HG03442 (cell line): ENCODE results near the gene ENTHD1.

Source experiments
- ATAC-seq: cut with Tn5 transposase; IDR thresholded peaks from one replicate; pipeline ENCODE4 v1.9.1; 2021; ENCODE audit warnings: mild to moderate bottlenecking, moderate library complexity; ENCODE audit not compliant: unreplicated experiment

ENTHD1 gene

GRCh38 chr22:39718921-39719475 is 174.6 kb downstream of the ENTHD1 start:
- no peak for ATAC-seq

DNA sequence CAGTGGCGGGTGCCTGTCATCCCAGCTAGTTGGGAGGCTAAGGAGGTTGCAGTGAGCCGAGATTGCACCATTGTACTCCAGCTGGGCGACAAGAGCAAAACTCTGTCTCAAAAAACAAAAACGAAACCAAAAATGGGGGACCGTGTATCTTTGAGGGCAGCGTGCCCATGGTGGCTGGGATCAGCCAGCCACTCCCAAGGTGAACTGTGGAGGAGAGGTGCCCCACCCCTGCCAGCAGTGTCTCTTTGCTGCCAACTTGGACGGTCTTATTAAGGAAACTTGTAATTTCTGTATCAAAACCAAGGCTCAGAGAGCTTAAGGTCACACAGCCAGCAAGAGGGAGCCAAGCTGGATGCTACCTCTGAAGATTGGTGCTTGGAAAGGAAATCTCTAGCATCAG is 175.4 kb downstream of the ENTHD1 start:
- ATAC-seq = no peak

GRCh38 chr22:39717099-39717498 is 176.5 kb downstream of the ENTHD1 start:
- no peak for ATAC-seq

- no peak for ATAC-seq
These were observed 177.0 kb downstream of the ENTHD1 start for GRCh38 chr22:39716534-39716933.

DNA sequence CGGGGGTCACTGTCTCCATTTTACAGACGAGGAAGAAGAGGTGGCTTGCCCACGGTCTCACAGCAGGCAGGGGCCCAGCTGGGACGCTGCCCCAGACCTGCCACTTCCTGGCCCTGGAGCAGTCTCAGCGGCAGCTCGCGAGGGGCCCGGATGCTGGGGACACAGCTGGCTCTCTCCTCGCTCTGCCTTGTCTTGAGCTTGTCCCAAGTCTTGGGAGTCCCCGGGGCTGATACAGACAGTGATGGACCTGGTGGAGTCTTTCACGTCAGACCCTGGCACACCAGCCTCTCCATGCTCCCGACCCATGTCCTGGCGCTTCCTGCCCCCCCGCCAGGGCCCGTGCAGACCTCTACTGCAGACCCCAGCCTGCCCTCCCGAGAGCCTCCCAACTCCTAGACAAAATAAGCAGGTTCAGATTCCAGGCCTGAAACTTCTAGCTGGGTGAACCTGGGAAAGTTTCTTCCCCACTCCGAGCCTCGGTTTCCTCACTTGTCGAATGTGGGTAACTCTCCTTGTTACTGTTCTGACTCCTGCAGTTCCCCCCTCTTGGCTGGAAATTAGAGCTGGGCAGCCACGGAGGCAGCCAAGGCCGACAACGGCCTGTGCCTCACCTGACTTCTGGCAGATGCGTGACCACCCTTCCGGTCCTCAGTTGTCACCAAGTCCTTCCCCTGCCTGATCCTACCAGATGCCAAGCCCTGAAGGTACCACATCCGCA is 177.6 kb downstream of the ENTHD1 start:
- no peak for ATAC-seq

DNA sequence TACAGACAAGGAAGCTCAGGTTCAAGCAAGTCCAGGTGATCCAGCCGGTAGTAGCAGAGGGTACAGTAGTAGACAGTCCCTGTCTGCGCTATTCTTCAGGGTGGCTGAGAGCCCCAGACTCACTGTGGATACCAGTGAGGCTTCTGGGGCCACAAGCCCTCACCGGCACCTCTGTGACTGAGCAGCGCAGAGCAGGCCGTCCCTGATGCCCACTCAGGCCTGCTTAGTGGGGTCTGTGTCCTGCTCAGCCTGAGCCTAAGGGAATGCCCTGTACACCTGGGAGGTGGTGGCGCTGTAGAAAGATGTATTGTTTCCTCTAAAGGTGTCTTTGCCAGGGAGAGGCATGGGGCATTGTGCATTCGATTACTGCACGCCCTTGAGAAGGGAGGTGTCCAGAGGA is 179.2 kb downstream of the ENTHD1 start:
- no peak for ATAC-seq

- ATAC-seq = no peak
These were observed 179.7 kb downstream of the ENTHD1 start for GRCh38 chr22:39713799-39714290.

- no peak for ATAC-seq
These were observed 180.6 kb downstream of the ENTHD1 start for GRCh38 chr22:39712751-39713525.

DNA sequence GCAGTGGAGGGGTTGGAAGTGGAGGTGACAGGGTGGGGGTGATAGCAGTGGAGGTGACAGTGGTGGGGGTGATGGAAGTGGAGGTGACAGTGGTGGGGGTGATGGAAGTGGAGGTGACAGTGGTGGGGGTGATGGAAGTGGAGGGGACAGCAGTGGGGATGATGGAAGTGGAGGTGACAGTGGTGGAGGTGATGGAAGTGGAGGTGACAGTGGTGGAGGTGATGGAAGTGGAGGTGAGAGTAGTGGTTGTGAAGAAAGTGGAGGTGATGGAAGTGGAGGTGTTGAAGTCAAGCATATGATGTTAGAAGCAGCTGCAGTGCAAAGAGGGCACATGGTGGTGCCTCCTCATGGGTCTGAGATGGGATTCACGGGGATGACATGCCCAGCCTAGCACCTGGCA is 181.5 kb downstream of the ENTHD1 start:
- no peak for ATAC-seq

DNA sequence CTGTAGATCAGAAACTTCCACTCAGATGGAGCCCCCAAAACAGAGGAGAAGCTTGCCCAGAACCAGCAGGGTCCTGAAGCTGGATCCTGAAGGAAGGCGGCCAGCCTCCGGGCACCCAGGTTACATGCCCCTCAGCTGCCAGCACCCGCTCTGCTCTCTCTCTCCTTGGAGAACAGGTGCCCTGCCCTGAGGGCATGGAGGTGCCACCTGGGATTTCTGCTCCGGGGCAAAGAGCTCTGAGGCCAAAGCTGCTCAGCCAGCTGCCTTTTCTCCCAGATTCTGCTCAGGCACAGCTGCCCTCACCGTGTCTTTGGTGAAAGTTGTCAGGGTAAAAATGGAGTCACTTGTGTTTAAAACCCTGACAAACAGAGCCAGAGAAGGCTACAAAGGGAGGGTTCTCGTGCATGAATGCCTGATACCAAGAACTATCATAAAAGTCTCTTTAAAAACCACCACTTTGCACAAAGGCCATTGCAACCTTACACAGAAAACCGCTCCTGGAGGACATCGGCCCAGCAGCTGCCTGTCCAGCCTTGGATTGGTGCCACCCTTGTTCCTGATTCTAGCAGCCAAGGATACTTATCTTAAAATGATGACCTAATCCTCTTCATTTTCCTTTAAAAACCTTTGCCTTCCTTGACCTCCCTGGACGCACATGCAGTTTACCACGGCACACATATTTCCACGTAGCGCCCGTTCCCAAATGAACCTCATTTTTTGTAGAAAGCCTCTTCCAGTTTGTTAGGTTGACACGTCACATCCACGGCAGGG is 183.0 kb downstream of the ENTHD1 start:
- ATAC-seq = no peak

- ATAC-seq = no peak
These were observed 185.7 kb downstream of the ENTHD1 start for GRCh38 chr22:39707816-39708215.

GRCh38 chr22:39707351-39707750 is 186.2 kb downstream of the ENTHD1 start:
- no peak for ATAC-seq

- no peak for ATAC-seq
These were observed 187.0 kb downstream of the ENTHD1 start for GRCh38 chr22:39706376-39707140.

DNA sequence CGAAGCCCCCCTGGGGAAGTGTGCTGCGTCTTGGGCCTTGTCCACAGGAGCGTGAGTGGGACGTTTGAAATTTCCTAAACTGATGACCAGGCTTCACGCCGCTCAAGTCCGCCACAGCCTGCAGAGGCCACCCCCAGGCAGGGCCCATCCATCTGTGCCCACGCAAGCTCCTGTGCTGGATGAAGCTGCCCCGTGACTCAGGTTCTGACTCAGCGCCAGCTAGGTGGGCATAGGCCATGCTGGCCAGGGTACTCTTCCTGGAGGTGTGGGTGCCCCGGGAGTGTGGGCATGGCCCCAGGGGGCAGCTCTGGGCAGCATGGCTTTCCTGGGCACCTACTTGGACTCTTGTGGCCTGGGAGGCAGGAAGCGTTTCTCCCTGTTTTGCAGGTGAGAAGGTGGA is 188.2 kb downstream of the ENTHD1 start:
- ATAC-seq = no peak

DNA sequence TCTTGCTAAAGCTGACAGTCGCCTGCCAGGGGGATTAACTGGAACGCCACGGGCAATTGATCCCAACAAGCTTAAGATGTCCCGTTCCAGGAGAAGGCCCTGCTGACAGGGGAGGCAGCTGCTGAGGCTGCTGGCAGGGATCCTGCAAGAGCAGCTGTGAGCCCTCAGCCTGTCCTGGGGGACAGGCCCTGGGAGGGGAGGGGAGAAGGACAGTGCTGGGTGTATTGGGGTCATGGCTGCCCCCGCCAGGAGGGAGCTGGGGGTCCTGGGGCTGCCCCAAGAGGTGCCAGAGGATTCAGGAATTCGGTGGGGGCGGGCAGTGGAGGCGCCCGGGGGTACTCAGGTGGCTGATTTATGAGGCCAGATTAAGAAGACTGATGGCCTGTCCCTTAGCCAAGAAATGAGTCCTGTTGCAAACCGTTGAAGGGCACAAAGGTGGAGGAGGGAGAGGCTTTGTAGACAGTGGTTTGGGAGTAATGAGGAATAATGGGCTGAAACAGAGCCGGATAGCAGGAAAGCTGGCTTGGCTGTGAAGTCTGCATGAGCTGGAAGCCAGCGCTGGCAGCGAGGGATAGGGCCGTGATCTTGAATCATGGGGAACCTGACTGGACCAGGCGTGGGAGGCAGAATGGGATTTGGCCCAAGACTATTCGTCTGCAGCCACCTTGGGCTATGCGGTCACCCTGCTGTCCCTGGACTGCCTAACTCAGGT is 189.5 kb downstream of the ENTHD1 start:
- no peak for ATAC-seq

- ATAC-seq = no peak
These were observed 190.5 kb downstream of the ENTHD1 start for GRCh38 chr22:39703091-39703490.

- no peak for ATAC-seq
These were observed 193.0 kb downstream of the ENTHD1 start for GRCh38 chr22:39700565-39700964.

- no peak for ATAC-seq
These were observed 193.8 kb downstream of the ENTHD1 start for GRCh38 chr22:39699631-39700360.

DNA sequence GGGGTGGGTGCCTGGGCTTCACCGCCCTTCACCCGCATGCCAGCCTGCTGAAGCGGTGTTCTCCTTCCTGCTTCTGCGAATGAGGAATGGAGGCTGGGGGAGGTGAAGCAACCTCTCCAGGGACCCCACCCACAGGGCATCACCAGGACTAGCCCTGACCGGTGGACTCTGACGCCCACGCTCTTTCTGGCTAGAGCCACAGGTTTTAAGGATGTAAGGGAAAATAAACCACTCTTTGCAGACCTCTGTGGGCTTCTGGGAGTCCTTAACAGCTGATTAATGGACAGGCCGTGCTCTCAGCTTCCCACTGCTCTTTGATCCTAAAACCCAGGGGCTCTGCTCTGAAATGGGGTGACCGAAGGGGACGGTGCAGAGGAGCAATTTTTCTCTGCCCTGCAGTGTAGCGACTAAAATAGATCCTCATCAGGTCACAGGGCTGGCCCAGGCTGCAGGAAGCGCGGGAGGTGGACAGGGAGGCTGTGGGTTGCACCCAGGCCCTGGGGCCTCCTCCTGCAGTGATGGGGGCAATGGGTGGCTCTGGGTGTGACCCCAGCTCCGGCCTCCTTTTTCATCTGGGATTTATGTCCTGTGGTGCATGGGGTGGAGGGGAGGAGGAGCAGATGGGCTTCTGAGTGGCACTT is 195.7 kb downstream of the ENTHD1 start:
- no peak for ATAC-seq
